Activated T-helper 2 cell treated with anti-CD3 and anti-CD28 coated beads, Interferon-gamma antibody, Interleukin-2, Interleukin-4, amounts not matched to agents 10 μg/mL and 5 μg/mL and 100 μg/mL, durations not matched to agents 14 hours and 24 hours and 36 hours (primary cell): Measurements from ENCODE around the gene VAC14. TPM values are rescaled to one million over a fixed set of nuclear protein-coding genes. Genes with fewer than 3 reads are reported as not detected.

Experiments
- DNase-seq: peaks from one replicate; pipeline ENCODE4 v3.0.0; 2021; ENCODE audit warnings: low spot score
- H3K27ac Mint-ChIP-seq: one replicate; pipeline ENCODE4 v1.8.0; 2021; ENCODE audit warnings: mixed read lengths
- H3K27me3 Mint-ChIP-seq: one replicate; pipeline ENCODE4 v1.8.0; 2021; ENCODE audit warnings: low read depth, mixed read lengths
- H3K36me3 Mint-ChIP-seq: one replicate; pipeline ENCODE4 v1.8.0; 2021; ENCODE audit warnings: low read depth, mixed read lengths
- H3K4me1 Mint-ChIP-seq: one replicate; pipeline ENCODE4 v1.8.0; 2021; ENCODE audit warnings: low read depth, mixed read lengths
- H3K4me3 Mint-ChIP-seq: one replicate; pipeline ENCODE4 v1.8.0; 2021; ENCODE audit warnings: low read depth, mild to moderate bottlenecking, moderate library complexity, mixed read lengths
- H3K9me3 Mint-ChIP-seq: one replicate; pipeline ENCODE4 v1.8.0; 2021; ENCODE audit warnings: mixed read lengths
- intact Hi-C: fragments of 100-400 bp; cut with micrococcal nuclease; formaldehyde crosslinking; loops from one replicate; pipeline ENCODE4 v1.15.1; 2023
- total RNA-seq: library from RNA; stranded (reverse); gene quantifications from 2 replicates; pipeline ENCODE4 v1.2.3, GENCODE V29; 2022

Gene VAC14
- total RNA-seq, 1 donor from 2014 or later, result 34.8 TPM

DNA sequence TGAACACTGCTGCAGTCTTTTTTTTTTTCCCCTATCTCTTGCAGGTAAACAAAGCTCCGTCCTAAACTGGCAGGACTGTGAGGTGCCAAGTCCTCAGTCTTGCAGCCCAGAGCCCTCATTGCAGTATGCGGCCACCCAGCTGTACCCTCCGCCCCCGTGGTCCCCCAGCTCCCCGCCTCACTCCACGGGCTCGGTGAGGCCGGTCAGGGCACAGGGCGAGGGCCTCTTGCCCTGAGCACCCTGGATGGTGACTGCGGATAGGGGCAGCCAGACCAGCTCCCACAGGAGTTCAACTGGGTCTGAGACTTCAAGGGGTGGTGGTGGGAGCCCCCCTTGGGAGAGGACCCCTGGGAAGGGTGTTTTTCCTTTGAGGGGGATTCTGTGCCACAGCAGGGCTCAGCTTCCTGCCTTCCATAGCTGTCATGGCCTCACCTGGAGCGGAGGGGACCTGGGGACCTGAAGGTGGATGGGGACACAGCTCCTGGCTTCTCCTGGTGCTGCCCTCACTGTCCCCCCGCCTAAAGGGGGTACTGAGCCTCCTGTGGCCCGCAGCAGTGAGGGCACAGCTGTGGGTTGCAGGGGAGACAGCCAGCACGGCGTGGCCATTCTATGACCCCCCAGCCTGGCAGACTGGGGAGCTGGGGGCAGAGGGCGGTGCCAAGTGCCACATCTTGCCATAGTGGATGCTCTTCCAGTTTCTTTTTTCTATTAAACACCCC, 140.8 kb downstream of the VAC14 start:
- Mint-ChIP-seq H3K4me3 (no peak overlapping the region), H3K27me3 (no peaks in the 10 kb centered on the region), H3K9me3 (no peaks in the 10 kb centered on the region), H3K27ac (no peak overlapping the region), H3K36me3 (no peaks in the 10 kb centered on the region), H3K4me1 (no peaks in the 10 kb centered on the region)
- no peak for DNase-seq
- intact Hi-C loops, result no loop called here

DNA sequence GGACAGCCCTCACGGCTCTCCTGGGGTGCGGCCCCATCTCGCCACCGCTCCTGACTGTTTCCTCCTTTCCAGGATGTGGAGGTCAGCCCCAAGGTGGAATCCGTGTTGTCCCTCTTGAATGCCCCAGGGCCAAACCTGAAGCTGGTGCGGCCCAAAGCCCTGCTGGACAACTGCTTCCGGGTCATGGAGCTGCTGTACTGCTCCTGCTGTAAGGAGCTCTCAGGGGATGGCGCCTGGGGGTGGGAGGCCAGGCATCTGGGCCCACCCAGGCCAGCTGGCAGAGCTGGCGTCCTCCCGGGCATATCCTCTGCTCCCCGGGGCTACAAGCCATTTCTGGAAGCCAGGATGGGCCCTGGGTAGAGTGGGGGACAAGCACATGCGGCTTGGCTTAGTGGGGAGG, 141.4 kb downstream of the VAC14 start:
- Mint-ChIP-seq H3K9me3 (no peaks in the 10 kb centered on the region), H3K27me3 (no peaks in the 10 kb centered on the region), H3K4me1 (no peaks in the 10 kb centered on the region), H3K36me3 (no peaks in the 10 kb centered on the region), H3K27ac (no peak overlapping the region), H3K4me3 (no peak overlapping the region)
- no peak for DNase-seq
- intact Hi-C loops, result no loop called here

DNA sequence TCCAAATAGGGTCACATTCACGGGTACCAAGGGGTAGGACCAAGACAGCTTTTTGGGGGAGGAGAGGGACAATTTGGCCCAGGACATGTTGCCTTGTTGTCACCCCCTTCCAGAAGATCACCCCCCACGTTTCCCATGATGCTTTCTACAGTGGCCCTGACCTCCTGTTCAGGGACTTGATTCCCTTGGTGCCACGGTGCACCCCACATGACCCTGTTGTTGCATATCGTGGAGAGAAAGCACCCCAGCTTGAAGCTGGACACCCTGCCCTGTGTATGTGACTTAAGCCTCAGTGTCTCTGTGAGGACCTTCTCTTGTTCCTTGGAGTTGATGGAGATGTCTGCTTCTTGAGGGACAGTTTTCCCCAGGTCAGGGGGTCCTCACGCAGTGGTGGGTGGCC, 142.0 kb downstream of the VAC14 start:
- Mint-ChIP-seq H3K27ac (no peak overlapping the region), H3K36me3 (no peaks in the 10 kb centered on the region), H3K9me3 (no peaks in the 10 kb centered on the region), H3K27me3 (no peaks in the 10 kb centered on the region), H3K4me1 (peaks cover under 1% of the 10 kb centered on the region), H3K4me3 (no peak overlapping the region)
- intact Hi-C loops, result no loop called here
- no peak for DNase-seq

DNA sequence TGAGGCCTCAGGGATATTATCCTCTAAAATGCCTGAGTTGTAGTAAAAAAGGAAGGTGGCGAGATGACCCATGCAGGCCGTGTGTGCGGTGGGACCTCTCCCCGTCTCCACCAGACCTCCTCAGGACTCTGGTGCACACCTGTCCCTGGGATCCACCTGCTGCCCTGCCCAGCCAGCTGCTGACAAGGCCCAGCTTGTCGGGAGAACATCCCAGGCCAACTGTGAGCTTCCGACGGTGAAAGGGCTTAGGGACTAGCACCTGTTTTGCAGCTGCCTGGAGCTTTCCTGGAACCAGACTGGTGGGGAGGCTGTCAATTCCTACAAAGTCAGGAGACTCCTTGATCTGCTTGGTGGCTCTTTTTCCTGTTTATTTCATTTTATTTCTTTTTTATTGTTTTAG, 143.0 kb downstream of the VAC14 start:
- Mint-ChIP-seq H3K4me1 (peaks cover 5% of the 10 kb centered on the region), H3K9me3 (no peaks in the 10 kb centered on the region), H3K4me3 (no peak overlapping the region), H3K27me3 (peaks cover 1% of the 10 kb centered on the region), H3K27ac (no peak overlapping the region), H3K36me3 (no peaks in the 10 kb centered on the region)
- intact Hi-C loops, result no loop called here
- no peak for DNase-seq

DNA sequence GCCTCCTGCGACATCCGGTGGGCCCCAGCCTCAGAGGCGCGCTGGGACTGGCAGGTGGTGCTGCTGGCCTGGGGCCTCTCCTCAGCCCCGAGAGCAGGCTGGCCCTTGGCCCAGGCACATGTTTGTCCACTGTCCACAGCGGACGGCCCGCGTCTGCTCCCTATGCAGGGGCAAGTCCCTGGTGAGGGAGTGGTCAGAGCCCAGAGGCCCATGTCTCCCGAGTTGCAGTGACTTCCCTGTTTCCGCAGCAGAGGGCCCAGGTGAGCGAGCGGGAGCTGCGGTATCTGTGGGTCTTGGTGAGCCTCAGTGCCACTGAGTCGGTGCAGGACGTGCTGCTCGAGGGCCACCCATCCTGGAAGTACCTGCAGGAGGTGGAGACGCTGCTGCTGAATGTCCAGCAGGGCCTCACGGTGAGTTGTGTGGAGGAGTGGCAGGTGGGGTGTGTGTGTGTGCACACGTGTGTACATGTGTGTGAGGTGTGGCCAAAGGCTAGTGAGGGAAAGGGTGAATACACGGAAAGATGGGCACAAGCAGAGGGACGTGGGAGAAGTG, 144.2 kb downstream of the VAC14 start:
- H3K4me1 Mint-ChIP-seq, result peaks cover 5% of the 10 kb centered on the region
- no peaks in the 10 kb centered on the region for H3K36me3 Mint-ChIP-seq
- DNase-seq, result no peak
- no peak overlapping the region for H3K27ac Mint-ChIP-seq
- no peak overlapping the region for H3K4me3 Mint-ChIP-seq
- intact Hi-C loops, result no loop called here
- no peaks in the 10 kb centered on the region for H3K9me3 Mint-ChIP-seq
- H3K27me3 Mint-ChIP-seq, result peaks cover 1% of the 10 kb centered on the region

DNA sequence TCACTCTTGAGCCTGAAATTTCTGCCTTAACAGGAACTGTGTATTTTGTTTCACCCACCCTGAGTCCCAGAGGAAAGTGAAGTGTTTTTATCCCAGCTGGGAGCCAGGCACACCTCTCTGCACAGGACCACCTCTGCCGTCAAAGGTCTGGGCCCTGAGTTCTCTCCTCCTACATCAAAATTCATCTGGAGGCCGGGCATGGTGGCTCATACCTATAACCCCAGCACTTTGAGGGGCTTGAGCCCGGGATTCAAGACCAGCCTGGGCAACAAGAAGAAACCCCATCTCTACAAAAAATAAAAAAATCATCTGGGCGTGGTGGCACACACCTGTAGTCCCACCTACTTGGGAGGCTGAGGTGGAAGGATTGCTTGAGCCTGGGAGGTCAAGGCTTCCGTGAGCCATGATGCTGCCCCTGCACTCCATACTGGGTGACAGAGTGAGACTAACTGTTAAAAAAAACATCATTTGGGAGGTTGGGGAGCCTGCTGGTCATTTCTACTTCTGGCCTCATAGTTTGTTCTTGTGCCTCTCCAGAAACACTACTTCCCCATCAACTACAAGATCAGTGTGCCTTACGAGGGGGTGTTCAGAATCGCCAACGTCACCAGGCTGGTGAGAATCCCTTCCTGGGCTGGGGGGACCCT, 144.8 kb downstream of the VAC14 start:
- Mint-ChIP-seq H3K9me3 (no peaks in the 10 kb centered on the region), H3K27me3 (peaks cover 1% of the 10 kb centered on the region), H3K4me1 (peaks cover 5% of the 10 kb centered on the region), H3K27ac (no peak overlapping the region), H3K36me3 (no peaks in the 10 kb centered on the region), H3K4me3 (no peak overlapping the region)
- intact Hi-C loops, result no loop called here
- no peak for DNase-seq

DNA sequence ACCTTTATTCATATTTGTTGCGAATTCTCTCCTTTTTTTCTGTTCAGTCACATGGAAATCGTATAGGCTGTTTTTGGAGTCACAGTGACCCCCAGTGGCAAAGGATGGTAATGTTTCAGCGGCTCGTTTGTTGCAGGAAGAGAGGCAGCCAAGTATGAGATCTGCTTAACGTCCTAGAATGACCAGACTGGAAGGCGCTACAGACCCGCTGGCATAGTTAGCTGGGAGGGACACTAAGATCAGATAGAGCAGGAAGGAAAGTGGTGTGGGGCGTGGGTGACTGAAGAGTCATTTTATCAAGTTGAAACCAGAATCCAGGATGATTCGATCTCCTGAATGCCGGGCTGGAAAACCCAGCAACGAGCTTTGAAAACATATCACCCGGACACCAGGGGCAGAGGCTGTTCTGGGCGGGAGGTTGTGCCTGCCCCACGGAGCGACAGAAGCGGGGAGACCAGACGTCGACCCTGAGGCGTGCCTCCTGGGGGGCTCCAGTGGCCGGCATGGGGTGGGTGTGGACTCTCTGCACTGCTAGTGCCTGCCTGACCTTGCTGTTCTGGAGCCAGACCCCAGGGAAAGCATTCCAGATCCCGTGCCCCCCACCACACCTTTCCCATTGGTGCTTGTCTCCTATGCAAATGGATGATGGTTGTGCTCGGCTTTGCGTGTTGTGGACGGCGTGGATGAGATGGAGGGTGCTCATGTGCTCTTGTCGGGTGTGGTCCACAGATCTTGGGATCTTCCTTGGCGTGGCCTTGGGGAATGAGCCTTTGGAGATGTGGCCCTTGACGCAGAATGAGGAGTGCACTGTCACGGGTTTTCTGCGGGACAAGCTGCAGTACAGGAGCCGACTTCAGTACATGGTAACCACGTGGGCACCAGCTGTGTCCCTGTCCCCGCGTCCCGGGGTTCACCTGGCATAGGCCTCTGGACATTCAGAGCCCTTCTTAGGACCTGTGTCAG, 146.9 kb downstream of the VAC14 start:
- Mint-ChIP-seq H3K27ac (no peak overlapping the region), H3K9me3 (no peaks in the 10 kb centered on the region), H3K4me1 (peaks cover 5% of the 10 kb centered on the region), H3K4me3 (peak overlapping the region; percentile 44), H3K27me3 (peaks cover 1% of the 10 kb centered on the region), H3K36me3 (no peaks in the 10 kb centered on the region)
- intact Hi-C loops, result loop anchor here (5.0 kb wide), 2 partner anchors 77 to 272 kb away; no protein-coding TSS in a partner anchor
- DNase-seq, result peak; percentile 74

DNA sequence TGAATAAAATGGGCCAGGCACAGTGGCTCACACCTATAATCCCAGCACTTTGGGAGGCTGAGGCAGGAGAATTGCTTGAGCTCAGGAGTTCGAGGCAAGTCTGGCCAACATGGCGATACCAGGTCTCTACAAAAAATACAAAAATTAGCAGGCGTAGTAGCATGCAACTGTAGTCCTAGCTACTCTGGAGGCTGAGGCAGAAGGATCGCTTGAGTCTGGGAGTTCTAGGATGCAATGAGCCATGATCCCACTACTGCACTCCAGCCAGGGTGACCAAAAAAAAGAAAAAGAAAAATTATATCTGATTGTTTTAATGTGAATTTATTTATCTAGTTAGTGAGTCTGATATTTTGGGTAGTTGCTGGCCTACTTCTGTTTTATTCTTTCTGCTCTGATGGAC, 147.6 kb downstream of the VAC14 start:
- Mint-ChIP-seq H3K9me3 (no peaks in the 10 kb centered on the region), H3K27ac (no peak overlapping the region)
- intact Hi-C loops, result loop anchor here (5.0 kb wide), 2 partner anchors 76 to 271 kb away; no protein-coding TSS in a partner anchor

DNA sequence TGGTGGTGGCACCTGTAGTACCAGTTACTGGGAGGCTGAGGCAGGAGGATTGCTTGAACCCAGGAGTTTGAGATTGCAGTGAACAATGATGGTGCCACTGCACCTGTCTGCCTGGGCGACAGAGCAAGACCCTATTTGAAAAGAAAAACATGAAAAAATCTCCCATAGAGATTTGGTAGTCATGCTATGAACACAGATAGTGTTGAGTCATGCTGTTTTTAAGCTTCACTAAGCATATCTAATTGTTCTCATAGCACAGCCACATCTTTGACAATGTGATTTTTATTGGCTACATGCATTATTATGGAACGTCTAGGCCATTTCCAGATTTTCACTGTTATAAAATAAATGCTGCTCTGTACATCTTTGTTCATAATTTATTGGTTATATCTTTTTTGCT, 148.6 kb downstream of the VAC14 start:
- intact Hi-C loops, result loop anchor here (5.0 kb wide), 2 partner anchors 75 to 270 kb away; no protein-coding TSS in a partner anchor
- H3K4me1 Mint-ChIP-seq, result peaks cover 5% of the 10 kb centered on the region
- no peaks in the 10 kb centered on the region for H3K36me3 Mint-ChIP-seq
- H3K4me3 Mint-ChIP-seq, result no peak overlapping the region
- no peaks in the 10 kb centered on the region for H3K9me3 Mint-ChIP-seq
- peaks cover 1% of the 10 kb centered on the region for H3K27me3 Mint-ChIP-seq
- DNase-seq, result no peak
- H3K27ac Mint-ChIP-seq, result no peak overlapping the region

More for the DNA sequence above, 147.6 kb downstream of the VAC14 start:
- no peaks in the 10 kb centered on the region for H3K36me3 Mint-ChIP-seq
- no peak for DNase-seq
- peaks cover 1% of the 10 kb centered on the region for H3K27me3 Mint-ChIP-seq
- peaks cover 5% of the 10 kb centered on the region for H3K4me1 Mint-ChIP-seq
- H3K4me3 Mint-ChIP-seq, result no peak overlapping the region

DNA sequence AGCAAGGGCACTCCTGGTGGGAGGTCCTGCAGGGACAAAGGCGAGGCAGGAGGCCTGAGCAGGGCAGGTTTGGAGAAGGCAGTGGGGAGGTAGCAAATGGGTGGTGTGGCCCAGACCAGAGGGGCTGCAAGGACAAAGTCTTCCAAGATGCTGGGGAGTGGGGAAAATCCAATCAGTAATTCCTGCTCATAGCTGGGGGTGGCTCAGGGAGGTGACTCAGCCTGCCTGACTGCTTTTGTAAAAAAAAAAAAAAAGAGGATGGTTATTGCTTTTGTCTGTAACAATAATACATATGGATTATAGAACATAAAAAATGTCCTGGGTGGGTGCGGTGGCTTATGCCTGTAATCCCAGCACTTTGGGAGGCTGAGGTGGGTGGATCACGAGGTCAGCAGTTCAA, 149.4 kb downstream of the VAC14 start:
- H3K4me3 Mint-ChIP-seq, result no peak overlapping the region
- peaks cover 5% of the 10 kb centered on the region for H3K4me1 Mint-ChIP-seq

DNA sequence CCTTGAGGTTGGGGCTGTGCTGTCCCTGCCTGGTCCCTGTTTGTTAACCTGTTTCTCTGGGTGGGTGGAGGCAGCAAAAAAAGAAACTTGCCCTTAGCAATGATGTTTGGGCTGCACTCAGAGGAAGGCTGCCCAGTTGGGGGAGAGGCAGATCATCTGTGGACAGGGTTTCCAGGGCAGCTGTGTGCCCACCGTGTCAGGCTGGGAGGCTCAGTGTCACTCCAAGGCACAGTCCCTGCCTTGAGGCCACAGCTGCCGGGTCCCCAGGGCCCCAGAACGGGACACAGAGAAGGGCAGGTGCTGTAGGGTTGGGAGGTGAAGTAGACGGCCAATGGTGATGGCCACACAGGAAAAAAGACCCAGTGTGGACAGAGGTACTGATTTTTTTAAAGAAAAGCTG, 150.7 kb downstream of the VAC14 start:
- no peak overlapping the region for H3K27ac Mint-ChIP-seq
- peaks cover 1% of the 10 kb centered on the region for H3K27me3 Mint-ChIP-seq
- H3K9me3 Mint-ChIP-seq, result no peaks in the 10 kb centered on the region
- intact Hi-C loops, result loop anchor here (5.0 kb wide), 2 partner anchors 73 to 268 kb away; no protein-coding TSS in a partner anchor
- H3K4me3 Mint-ChIP-seq, result no peak overlapping the region
- no peaks in the 10 kb centered on the region for H3K36me3 Mint-ChIP-seq
- DNase-seq, result no peak
- peaks cover 5% of the 10 kb centered on the region for H3K4me1 Mint-ChIP-seq

More for the DNA sequence above, 149.4 kb downstream of the VAC14 start:
- H3K36me3 Mint-ChIP-seq, result no peaks in the 10 kb centered on the region
- intact Hi-C loops, result loop anchor here (5.0 kb wide), 2 partner anchors 74 to 269 kb away; no protein-coding TSS in a partner anchor
- H3K9me3 Mint-ChIP-seq, result no peaks in the 10 kb centered on the region
- H3K27me3 Mint-ChIP-seq, result peaks cover 1% of the 10 kb centered on the region
- H3K27ac Mint-ChIP-seq, result no peak overlapping the region
- no peak for DNase-seq

DNA sequence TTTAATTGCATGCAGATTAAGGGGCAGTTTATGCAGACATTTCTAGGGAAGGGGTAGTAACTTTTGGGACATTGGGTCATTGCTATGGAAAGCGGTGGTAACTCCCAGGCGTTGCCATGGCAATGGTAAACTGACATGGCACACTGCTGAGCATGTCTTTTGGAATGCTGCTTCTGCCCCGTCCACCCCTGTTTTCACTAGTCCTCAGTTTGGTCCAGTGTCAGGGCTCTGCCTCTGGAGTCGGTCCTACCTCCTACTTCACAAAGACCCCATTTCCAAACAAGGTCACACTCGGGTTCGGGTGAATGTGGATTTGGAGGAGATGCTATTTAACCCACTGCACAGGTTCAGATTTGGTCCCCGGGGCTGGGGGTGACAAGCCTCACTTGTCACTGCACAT, 151.7 kb downstream of the VAC14 start:
- Mint-ChIP-seq H3K4me3 (no peak overlapping the region), H3K4me1 (peaks cover 5% of the 10 kb centered on the region), H3K27me3 (peaks cover 1% of the 10 kb centered on the region), H3K36me3 (no peaks in the 10 kb centered on the region), H3K9me3 (no peaks in the 10 kb centered on the region), H3K27ac (no peak overlapping the region)
- intact Hi-C loops, result no loop called here
- DNase-seq, result no peak
